ENCODE data around the gene TTLL10. TPM values are rescaled to one million over a fixed set of nuclear protein-coding genes. Genes with fewer than 3 reads are reported as not detected.

Gene TTLL10
- total and polyA plus RNA-seq, 4 donors = not detected

- no peak for TF ChIP-seq REST (IDR thresholded peaks at IDR 0.05)
Measured at GRCh38 chr1:1140673-1141072, 33.0 kb upstream of the TTLL10 start (continued).

- H3K9ac ChIP-seq (ENCODE audit: low read depth in 1 of 2, low read length in 2 of 2) = no peak overlapping the region
- no peak for DNase-seq (ENCODE audit: low spot score)
- no peak overlapping the region for H3K4me3 ChIP-seq (ENCODE audit: low read depth in 1 of 3, low read length in 3 of 3)
- H3K4me1 ChIP-seq (ENCODE audit: control insufficient read depth in 4 of 4, insufficient read depth in 4 of 4, low read length in 3 of 4) = no peaks in the 10 kb centered on the region
- H3K27ac ChIP-seq (ENCODE audit: low read depth in 1 of 2, low read length in 2 of 2) = no peak overlapping the region
- 73% methylated on average over 25 of the region's 25 CpGs for WGBS
- no peaks in the 10 kb centered on the region for H3K9me3 ChIP-seq (ENCODE audit: control insufficient read depth in 4 of 4, low read length in 3 of 4)
- H3K36me3 ChIP-seq (ENCODE audit: control insufficient read depth in 4 of 4, insufficient read depth in 3 of 4, low read depth in 1 of 4, low read length in 3 of 4) = no peaks in the 10 kb centered on the region
- TF ChIP-seq SP1 (IDR thresholded peaks at IDR 0.05) (no peak), EGR1 (IDR thresholded peaks at IDR 0.05; ENCODE audit: low read depth in 2 of 2) (no peak), FOXA2 (IDR thresholded peaks at IDR 0.05) (no peak), GABPA (IDR thresholded peaks at IDR 0.05 in 1 of 2, conservative IDR thresholded peaks at IDR 0.05 in 1 of 2) (no peak), NR2F2 (IDR thresholded peaks at IDR 0.05) (no peak), RXRA (IDR thresholded peaks at IDR 0.05) (no peak), HNF4A (conservative IDR thresholded peaks at IDR 0.05) (no peak), TAF1 (conservative IDR thresholded peaks at IDR 0.05) (no peak), JUND (IDR thresholded peaks at IDR 0.05) (no peak), YY1 (IDR thresholded peaks at IDR 0.05) (no peak), RAD21 (IDR thresholded peaks at IDR 0.05) (no peak), FOXA1 (IDR thresholded peaks at IDR 0.05) (no peak), HNF4G (IDR thresholded peaks at IDR 0.05) (no peak), REST (IDR thresholded peaks at IDR 0.05) (no peak)
- TF ChIP-seq, protein P1, sequence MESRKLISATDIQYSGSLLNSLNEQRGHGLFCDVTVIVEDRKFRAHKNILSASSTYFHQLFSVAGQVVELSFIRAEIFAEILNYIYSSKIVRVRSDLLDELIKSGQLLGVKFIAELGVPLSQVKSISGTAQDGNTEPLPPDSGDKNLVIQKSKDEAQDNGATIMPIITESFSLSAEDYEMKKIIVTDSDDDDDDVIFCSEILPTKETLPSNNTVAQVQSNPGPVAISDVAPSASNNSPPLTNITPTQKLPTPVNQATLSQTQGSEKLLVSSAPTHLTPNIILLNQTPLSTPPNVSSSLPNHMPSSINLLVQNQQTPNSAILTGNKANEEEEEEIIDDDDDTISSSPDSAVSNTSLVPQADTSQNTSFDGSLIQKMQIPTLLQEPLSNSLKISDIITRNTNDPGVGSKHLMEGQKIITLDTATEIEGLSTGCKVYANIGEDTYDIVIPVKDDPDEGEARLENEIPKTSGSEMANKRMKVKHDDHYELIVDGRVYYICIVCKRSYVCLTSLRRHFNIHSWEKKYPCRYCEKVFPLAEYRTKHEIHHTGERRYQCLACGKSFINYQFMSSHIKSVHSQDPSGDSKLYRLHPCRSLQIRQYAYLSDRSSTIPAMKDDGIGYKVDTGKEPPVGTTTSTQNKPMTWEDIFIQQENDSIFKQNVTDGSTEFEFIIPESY (IDR thresholded peaks at IDR 0.05) = no peak
- TF ChIP-seq, protein P2, sequence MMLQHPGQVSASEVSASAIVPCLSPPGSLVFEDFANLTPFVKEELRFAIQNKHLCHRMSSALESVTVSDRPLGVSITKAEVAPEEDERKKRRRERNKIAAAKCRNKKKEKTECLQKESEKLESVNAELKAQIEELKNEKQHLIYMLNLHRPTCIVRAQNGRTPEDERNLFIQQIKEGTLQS (IDR thresholded peaks at IDR 0.05) = no peak
- TF ChIP-seq, protein P3, sequence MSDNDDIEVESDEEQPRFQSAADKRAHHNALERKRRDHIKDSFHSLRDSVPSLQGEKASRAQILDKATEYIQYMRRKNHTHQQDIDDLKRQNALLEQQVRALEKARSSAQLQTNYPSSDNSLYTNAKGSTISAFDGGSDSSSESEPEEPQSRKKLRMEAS (IDR thresholded peaks at IDR 0.05) = no peak
- TF ChIP-seq, protein P4, sequence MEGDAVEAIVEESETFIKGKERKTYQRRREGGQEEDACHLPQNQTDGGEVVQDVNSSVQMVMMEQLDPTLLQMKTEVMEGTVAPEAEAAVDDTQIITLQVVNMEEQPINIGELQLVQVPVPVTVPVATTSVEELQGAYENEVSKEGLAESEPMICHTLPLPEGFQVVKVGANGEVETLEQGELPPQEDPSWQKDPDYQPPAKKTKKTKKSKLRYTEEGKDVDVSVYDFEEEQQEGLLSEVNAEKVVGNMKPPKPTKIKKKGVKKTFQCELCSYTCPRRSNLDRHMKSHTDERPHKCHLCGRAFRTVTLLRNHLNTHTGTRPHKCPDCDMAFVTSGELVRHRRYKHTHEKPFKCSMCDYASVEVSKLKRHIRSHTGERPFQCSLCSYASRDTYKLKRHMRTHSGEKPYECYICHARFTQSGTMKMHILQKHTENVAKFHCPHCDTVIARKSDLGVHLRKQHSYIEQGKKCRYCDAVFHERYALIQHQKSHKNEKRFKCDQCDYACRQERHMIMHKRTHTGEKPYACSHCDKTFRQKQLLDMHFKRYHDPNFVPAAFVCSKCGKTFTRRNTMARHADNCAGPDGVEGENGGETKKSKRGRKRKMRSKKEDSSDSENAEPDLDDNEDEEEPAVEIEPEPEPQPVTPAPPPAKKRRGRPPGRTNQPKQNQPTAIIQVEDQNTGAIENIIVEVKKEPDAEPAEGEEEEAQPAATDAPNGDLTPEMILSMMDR (IDR thresholded peaks at IDR 0.05; ENCODE audit: low read depth, low read length, missing input control) = no peak
- H3K27me3 ChIP-seq (ENCODE audit: control insufficient read depth in 4 of 4, insufficient read depth in 4 of 4, low read length in 3 of 4) = no peaks in the 10 kb centered on the region
Measured at GRCh38 chr1:1141244-1141910, 32.3 kb upstream of the TTLL10 start.

Data from liver (tissue), 9 donors.